Activated T-cell treated with anti-CD3 and anti-CD28 coated beads, Interleukin-2, amount 50 U/mL, for 72 hours (primary cell): ENCODE measurements around the gene KCNIP1. TPM values are rescaled to one million over a fixed set of nuclear protein-coding genes. Genes with fewer than 3 reads are reported as not detected.

ENCODE experiments used
- ATAC-seq, 2 donors: fragments of 150-1000 bp; cut with Tn5 transposase; replicated peaks in 1 of 2; 2 replicates each; pipeline ENCODE4 v1.10.0; 2021; ENCODE audit warnings: moderate library complexity in 2 of 2, mild to moderate bottlenecking in 1 of 2
- DNase-seq, 2 donors: peaks; one replicate each; pipeline ENCODE4 v3.0.0; 2021 to 2022; ENCODE audit warnings: mixed read lengths in 1 of 2
- H3K27ac Mint-ChIP-seq: one replicate; pipeline ENCODE4 v1.8.0; 2022; ENCODE audit warnings: mild to moderate bottlenecking, moderate library complexity, mixed read lengths
- H3K27me3 Mint-ChIP-seq: one replicate; pipeline ENCODE4 v1.8.0; 2022; ENCODE audit warnings: low read depth, mixed read lengths
- H3K36me3 Mint-ChIP-seq, 2 donors: one replicate each; pipeline ENCODE4 v1.8.0; 2022; ENCODE audit warnings: mixed read lengths in 2 of 2, mild to moderate bottlenecking in 1 of 2; ENCODE audit not compliant: insufficient read depth in 2 of 2
- H3K4me1 Mint-ChIP-seq: one replicate; pipeline ENCODE4 v1.8.0; 2022; ENCODE audit warnings: low read depth, mixed read lengths
- H3K4me3 Mint-ChIP-seq, 2 donors: one replicate each; pipeline ENCODE4 v1.8.0; 2022; ENCODE audit warnings: mild to moderate bottlenecking in 2 of 2, mixed read lengths in 2 of 2, moderate library complexity in 2 of 2
- H3K9me3 Mint-ChIP-seq, 2 donors: one replicate each; pipeline ENCODE4 v1.8.0; 2022; ENCODE audit warnings: mixed read lengths in 2 of 2
- total RNA-seq, 2 donors: library from RNA; stranded (reverse); gene quantifications; one replicate each; pipeline ENCODE4 v1.2.3, GENCODE V29; 2022

Gene KCNIP1
- total RNA-seq, 2 donors from 2014 or later, result not detected

- no peaks in the 10 kb centered on the region for H3K36me3 Mint-ChIP-seq
- H3K4me3 Mint-ChIP-seq, result no peak overlapping the region
- H3K27me3 Mint-ChIP-seq, result peaks cover under 1% of the 10 kb centered on the region
- H3K4me1 Mint-ChIP-seq, result peaks cover under 1% of the 10 kb centered on the region
- H3K9me3 Mint-ChIP-seq, result no peaks in the 10 kb centered on the region
- ATAC-seq (no peak), DNase-seq (no peak)
- no peak overlapping the region for H3K27ac Mint-ChIP-seq
Measured at GRCh38 chr5:170639221-170639925, 135.6 kb downstream of the KCNIP1 start.

DNA sequence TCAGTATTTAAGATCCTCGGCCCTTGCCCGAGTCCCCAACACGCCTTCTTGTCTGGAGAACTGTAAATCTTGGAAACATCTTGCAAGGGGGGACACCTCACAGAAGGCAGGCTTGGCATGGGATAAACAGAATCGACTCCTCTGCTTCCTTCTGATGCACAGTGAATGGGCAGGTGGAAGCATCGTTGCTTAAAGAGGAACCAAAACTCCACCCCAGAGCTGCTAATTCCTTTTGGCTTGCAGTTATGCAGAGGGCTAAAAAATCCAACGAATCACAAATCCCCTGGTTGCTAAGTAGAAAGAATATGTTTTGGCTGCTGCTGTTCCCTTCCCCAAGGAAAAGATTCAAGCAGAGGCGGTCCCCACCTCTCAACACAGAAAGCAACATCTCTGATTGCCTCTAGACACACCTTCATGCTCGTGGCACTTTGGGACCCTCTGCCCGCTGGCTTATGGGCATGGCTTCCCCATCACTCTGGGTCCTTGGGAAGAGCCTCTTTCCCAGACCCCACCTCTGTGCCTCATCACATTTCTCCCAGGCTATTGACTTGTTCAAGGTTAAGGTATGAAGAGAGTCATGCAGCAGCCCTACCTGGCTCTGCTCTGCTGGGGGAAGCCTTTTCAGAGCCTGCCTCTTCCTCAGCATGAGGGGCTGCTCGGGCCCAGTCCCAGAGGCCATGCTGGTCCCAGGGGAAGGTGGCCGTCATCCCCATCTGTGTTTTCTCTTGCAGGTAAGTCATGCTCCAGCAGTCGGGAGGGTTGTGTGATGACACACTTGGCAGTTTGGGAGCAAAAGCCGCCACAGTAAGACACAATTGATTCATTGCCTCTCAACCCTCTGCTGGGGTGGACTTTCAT lies 137.1 kb downstream of the KCNIP1 start:
- Mint-ChIP-seq H3K27me3 (peaks cover 11% of the 10 kb centered on the region), H3K36me3 (no peaks in the 10 kb centered on the region), H3K9me3 (no peaks in the 10 kb centered on the region), H3K4me3 (no peak overlapping the region), H3K27ac (no peak overlapping the region), H3K4me1 (no peaks in the 10 kb centered on the region)
- ATAC-seq, result no peak
- no peak for DNase-seq

- Mint-ChIP-seq H3K4me3 (no peak overlapping the region), H3K27me3 (peaks cover 17% of the 10 kb centered on the region), H3K27ac (no peak overlapping the region), H3K36me3 (no peaks in the 10 kb centered on the region), H3K4me1 (no peaks in the 10 kb centered on the region), H3K9me3 (no peaks in the 10 kb centered on the region)
- ATAC-seq, result no peak
- no peak for DNase-seq
Measured at GRCh38 chr5:170641589-170642031, 137.8 kb downstream of the KCNIP1 start.

GRCh38 chr5:170642066-170642735 lies 138.4 kb downstream of the KCNIP1 start:
- Mint-ChIP-seq H3K4me1 (no peaks in the 10 kb centered on the region), H3K4me3 (no peak overlapping the region), H3K36me3 (no peaks in the 10 kb centered on the region), H3K27me3 (peaks cover 18% of the 10 kb centered on the region), H3K27ac (no peak overlapping the region), H3K9me3 (no peaks in the 10 kb centered on the region)
- ATAC-seq, result no peak
- DNase-seq, result no peak

- no peak overlapping the region for H3K4me3 Mint-ChIP-seq
- ATAC-seq, result no peak
- DNase-seq, result no peak
- peaks cover 18% of the 10 kb centered on the region for H3K27me3 Mint-ChIP-seq
- H3K27ac Mint-ChIP-seq, result no peak overlapping the region
- no peaks in the 10 kb centered on the region for H3K9me3 Mint-ChIP-seq
- H3K4me1 Mint-ChIP-seq, result no peaks in the 10 kb centered on the region
- no peaks in the 10 kb centered on the region for H3K36me3 Mint-ChIP-seq
Measured at GRCh38 chr5:170642776-170643436, 139.1 kb downstream of the KCNIP1 start.

GRCh38 chr5:170643591-170643990 lies 139.8 kb downstream of the KCNIP1 start:
- Mint-ChIP-seq H3K27me3 (peaks cover 24% of the 10 kb centered on the region), H3K9me3 (no peaks in the 10 kb centered on the region)

GRCh38 chr5:170644501-170644900 lies 140.7 kb downstream of the KCNIP1 start:
- DNase-seq (no peak), ATAC-seq (no peak)
- no peak overlapping the region for H3K4me3 Mint-ChIP-seq
- H3K9me3 Mint-ChIP-seq, result no peaks in the 10 kb centered on the region
- H3K27ac Mint-ChIP-seq, result no peak overlapping the region
- H3K4me1 Mint-ChIP-seq, result no peaks in the 10 kb centered on the region
- no peaks in the 10 kb centered on the region for H3K36me3 Mint-ChIP-seq
- H3K27me3 Mint-ChIP-seq, result peaks cover 28% of the 10 kb centered on the region

More at GRCh38 chr5:170643591-170643990, 139.8 kb downstream of the KCNIP1 start:
- ATAC-seq (no peak), DNase-seq (no peak)
- H3K4me1 Mint-ChIP-seq, result no peaks in the 10 kb centered on the region
- no peaks in the 10 kb centered on the region for H3K36me3 Mint-ChIP-seq
- no peak overlapping the region for H3K27ac Mint-ChIP-seq
- H3K4me3 Mint-ChIP-seq, result no peak overlapping the region

DNA sequence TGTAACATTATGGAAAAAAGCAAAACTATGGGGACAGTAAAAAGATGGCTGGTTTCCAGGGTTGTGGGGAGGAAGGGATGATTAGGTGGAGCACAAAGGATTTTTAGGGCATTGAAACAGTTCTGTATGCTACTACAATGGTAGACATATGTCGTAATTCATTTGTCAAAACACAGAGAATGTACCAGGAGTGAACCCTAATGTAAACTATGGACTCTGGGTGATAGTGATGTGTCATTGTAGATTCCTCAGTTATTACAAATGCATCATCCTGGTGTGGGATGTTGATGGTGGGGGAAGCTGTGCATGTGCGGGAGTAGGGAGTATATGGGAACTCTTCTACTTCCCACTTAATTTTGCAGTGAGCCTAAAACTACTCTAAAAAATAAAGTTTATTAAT lies 144.7 kb downstream of the KCNIP1 start:
- DNase-seq, result no peak
- no peaks in the 10 kb centered on the region for H3K9me3 Mint-ChIP-seq
- no peak for ATAC-seq
- no peaks in the 10 kb centered on the region for H3K4me1 Mint-ChIP-seq
- H3K36me3 Mint-ChIP-seq, result no peaks in the 10 kb centered on the region
- no peak overlapping the region for H3K4me3 Mint-ChIP-seq
- no peak overlapping the region for H3K27ac Mint-ChIP-seq
- peaks cover 32% of the 10 kb centered on the region for H3K27me3 Mint-ChIP-seq

DNA sequence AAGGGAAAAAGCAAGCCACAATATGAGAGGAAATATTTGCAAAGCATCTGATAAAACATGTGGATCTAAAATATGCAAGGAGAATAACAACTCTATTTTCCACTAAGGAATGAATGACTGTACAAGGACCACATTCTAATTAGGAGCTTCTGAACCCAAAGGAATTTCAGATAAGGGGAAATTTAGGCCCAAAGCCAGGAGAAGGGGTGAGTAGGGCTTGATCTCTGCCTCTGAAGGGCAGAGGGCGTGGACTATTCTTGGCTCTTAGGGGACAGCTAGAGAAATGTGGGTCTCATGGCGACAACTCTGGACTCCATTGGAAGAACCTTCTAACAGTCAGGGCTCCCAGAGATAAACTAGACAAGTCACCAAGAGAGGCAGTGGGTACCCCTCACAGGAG lies 147.0 kb downstream of the KCNIP1 start:
- H3K27ac Mint-ChIP-seq, result no peak overlapping the region

GRCh38 chr5:170651604-170652277 lies 147.9 kb downstream of the KCNIP1 start:
- no peaks in the 10 kb centered on the region for H3K4me1 Mint-ChIP-seq
- no peaks in the 10 kb centered on the region for H3K36me3 Mint-ChIP-seq
- no peak for DNase-seq
- H3K4me3 Mint-ChIP-seq, result no peak overlapping the region
- no peaks in the 10 kb centered on the region for H3K9me3 Mint-ChIP-seq
- H3K27ac Mint-ChIP-seq, result no peak overlapping the region
- peaks cover 14% of the 10 kb centered on the region for H3K27me3 Mint-ChIP-seq
- ATAC-seq, result no peak

More for the DNA sequence above, 147.0 kb downstream of the KCNIP1 start:
- peaks cover 22% of the 10 kb centered on the region for H3K27me3 Mint-ChIP-seq
- DNase-seq, result no peak
- no peaks in the 10 kb centered on the region for H3K9me3 Mint-ChIP-seq
- H3K4me3 Mint-ChIP-seq, result no peak overlapping the region
- no peaks in the 10 kb centered on the region for H3K36me3 Mint-ChIP-seq
- ATAC-seq, result no peak
- H3K4me1 Mint-ChIP-seq, result no peaks in the 10 kb centered on the region

GRCh38 chr5:170655476-170655875 lies 151.7 kb downstream of the KCNIP1 start:
- Mint-ChIP-seq H3K4me1 (no peaks in the 10 kb centered on the region), H3K9me3 (no peaks in the 10 kb centered on the region), H3K36me3 (no peaks in the 10 kb centered on the region), H3K27me3 (peaks cover 6% of the 10 kb centered on the region), H3K4me3 (no peak overlapping the region), H3K27ac (no peak overlapping the region)
- DNase-seq (no peak), ATAC-seq (no peak)

DNA sequence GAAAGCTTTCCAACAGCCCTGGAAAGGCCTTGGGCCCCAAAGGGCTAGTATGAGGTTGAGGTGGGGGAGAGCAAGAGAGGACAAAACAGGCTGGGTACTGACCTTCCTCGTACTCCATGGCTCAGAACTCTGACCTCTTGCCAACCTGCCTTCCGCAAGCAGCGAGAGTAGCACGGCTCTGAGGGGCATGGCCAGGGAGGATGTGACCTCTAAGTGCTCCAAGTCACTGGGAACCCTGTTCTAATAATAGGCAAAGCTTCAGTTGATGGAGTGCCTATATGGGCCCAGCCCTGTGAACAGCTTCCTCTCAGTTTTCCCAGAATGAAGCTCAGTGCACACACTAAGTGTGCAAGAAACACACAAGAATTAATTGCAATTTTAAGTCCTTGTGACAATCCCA lies 152.1 kb downstream of the KCNIP1 start:
- H3K9me3 Mint-ChIP-seq, result no peaks in the 10 kb centered on the region
- H3K27ac Mint-ChIP-seq, result no peak overlapping the region
- no peaks in the 10 kb centered on the region for H3K4me1 Mint-ChIP-seq
- H3K4me3 Mint-ChIP-seq, result no peak overlapping the region
- no peak for DNase-seq
- peaks cover 6% of the 10 kb centered on the region for H3K27me3 Mint-ChIP-seq
- no peak for ATAC-seq
- H3K36me3 Mint-ChIP-seq, result no peaks in the 10 kb centered on the region
